Nephron progenitor cell (in vitro differentiated cells): Measurements from ENCODE around the gene SEC61A2.
"Not testable (repeated sequence)": the region's sequence is repeated elsewhere in the genome, so short reads cannot be mapped to it uniquely, and the experiment has no call there.

ENCODE experiments used
- DNase-seq: peaks from one replicate; pipeline ENCODE4 v3.0.0; 2021
- H3K27ac Mint-ChIP-seq: 2 replicates; pipeline ENCODE4 v1.8.0; 2021; ENCODE audit warnings: mild to moderate bottlenecking, moderate library complexity, mixed read lengths
- H3K27me3 Mint-ChIP-seq: 2 replicates; pipeline ENCODE4 v1.8.0; 2021; ENCODE audit warnings: mild to moderate bottlenecking, low read depth, mixed read lengths; ENCODE audit not compliant: poor library complexity
- H3K36me3 Mint-ChIP-seq: 2 replicates; pipeline ENCODE4 v1.8.0; 2021; ENCODE audit warnings: low read depth, mixed read lengths
- H3K4me1 Mint-ChIP-seq: 2 replicates; pipeline ENCODE4 v1.8.0; 2021; ENCODE audit warnings: mixed read lengths
- H3K4me3 Mint-ChIP-seq: 2 replicates; pipeline ENCODE4 v1.8.0; 2021; ENCODE audit warnings: mild to moderate bottlenecking, moderate library complexity, mixed read lengths
- H3K9me3 Mint-ChIP-seq: 2 replicates; pipeline ENCODE4 v1.8.0; 2021; ENCODE audit warnings: mild to moderate bottlenecking, moderate library complexity, mixed read lengths
- CTCF ChIP-seq: fragments of 200-600 bp; sonication (generic); IDR thresholded peaks from 2 replicates; pipeline ENCODE4 v1.5.0; 2021; ENCODE audit warnings: antibody characterized with exemption

The SEC61A2 gene

GRCh38 chr10:12129222-12130111 is at the start of gene SEC61A2:
Gene SEC61A2, plus strand, starts transcription at chr10:12129677. Its CDS starts 111 bp downstream, at chr10:12129788.
- Mint-ChIP-seq H3K9me3 (no peaks in the 10 kb centered on the region), H3K36me3 (peaks cover 40% of the 10 kb centered on the region), H3K4me1 (peaks cover 13% of the 10 kb centered on the region), H3K4me3 (peak within 1 kb of the TSS; percentile 92), H3K27me3 (no peaks in the 10 kb centered on the region), H3K27ac (peak within 1 kb of the TSS; percentile 77)
- TF ChIP-seq CTCF: no peak
- DNase-seq: peak; percentile 99

GRCh38 chr10:12081470-12081869 is 48.0 kb upstream of the SEC61A2 start:
- Mint-ChIP-seq H3K27ac (no peak overlapping the region), H3K36me3 (peaks cover 57% of the 10 kb centered on the region), H3K4me3 (no peak overlapping the region), H3K27me3 (no peaks in the 10 kb centered on the region), H3K9me3 (no peaks in the 10 kb centered on the region), H3K4me1 (peaks cover 4% of the 10 kb centered on the region)
- no peak for DNase-seq
- TF ChIP-seq CTCF: no peak

- TF ChIP-seq CTCF: no peak
- peaks cover 62% of the 10 kb centered on the region for H3K36me3 Mint-ChIP-seq
Measured at GRCh38 chr10:12081879-12082557, 47.5 kb upstream of the SEC61A2 start.

GRCh38 chr10:12088919-12089318 is 40.6 kb upstream of the SEC61A2 start:
- DNase-seq: no peak
- no peak overlapping the region for H3K4me3 Mint-ChIP-seq
- no peak for TF ChIP-seq CTCF
- no peaks in the 10 kb centered on the region for H3K27me3 Mint-ChIP-seq
- H3K4me1 Mint-ChIP-seq: no peaks in the 10 kb centered on the region
- no peaks in the 10 kb centered on the region for H3K9me3 Mint-ChIP-seq
- peaks cover 81% of the 10 kb centered on the region for H3K36me3 Mint-ChIP-seq
- H3K27ac Mint-ChIP-seq: no peak overlapping the region

More at GRCh38 chr10:12081879-12082557, 47.5 kb upstream of the SEC61A2 start:
- H3K9me3 Mint-ChIP-seq: no peaks in the 10 kb centered on the region
- peaks cover 4% of the 10 kb centered on the region for H3K4me1 Mint-ChIP-seq
- no peak overlapping the region for H3K4me3 Mint-ChIP-seq
- H3K27me3 Mint-ChIP-seq: no peaks in the 10 kb centered on the region
- no peak overlapping the region for H3K27ac Mint-ChIP-seq
- no peak for DNase-seq

GRCh38 chr10:12091421-12091820 is 38.1 kb upstream of the SEC61A2 start:
- peak overlapping the region; percentile 68 for H3K27ac Mint-ChIP-seq
- H3K4me1 Mint-ChIP-seq: no peaks in the 10 kb centered on the region
- TF ChIP-seq CTCF: no peak
- no peak for DNase-seq
- H3K27me3 Mint-ChIP-seq: no peaks in the 10 kb centered on the region
- H3K4me3 Mint-ChIP-seq: no peak overlapping the region
- peaks cover 84% of the 10 kb centered on the region for H3K36me3 Mint-ChIP-seq
- H3K9me3 Mint-ChIP-seq: no peaks in the 10 kb centered on the region

GRCh38 chr10:12097361-12097760 is 32.1 kb upstream of the SEC61A2 start:
- not testable (repeated sequence) for H3K27me3 Mint-ChIP-seq, H3K4me3 Mint-ChIP-seq, H3K9me3 Mint-ChIP-seq, H3K27ac Mint-ChIP-seq, H3K4me1 Mint-ChIP-seq, DNase-seq
- peaks cover 84% of the 10 kb centered on the region for H3K36me3 Mint-ChIP-seq
